HL-60/S4 treated with phorbol 12-myristate 13-acetate at 8.2 ng/mL for 4 days and 3 days (cell line): ENCODE measurements around the gene TMEM141.
"Not testable (repeated sequence)": the region's sequence is repeated elsewhere in the genome, so short reads cannot be mapped to it uniquely, and the experiment has no call there.

ENCODE experiments used
- in situ Hi-C: fragments of 300-500 bp; cut with MboI; formaldehyde crosslinking; loops from 2 replicates; pipeline ENCODE4 v1.15.0; 2022; ENCODE audit warnings: low sequenced_read_pairs

TMEM141 gene

GRCh38 chr9:136755302-136756133 lies 35.6 kb upstream of the TMEM141 start:
- in situ Hi-C loops: not testable (repeated sequence)

- in situ Hi-C loops: no loop called here
Measured at GRCh38 chr9:136756134-136756438, 35.1 kb upstream of the TMEM141 start.

- in situ Hi-C loops: no loop called here
Measured at GRCh38 chr9:136756836-136757235, 34.3 kb upstream of the TMEM141 start.

- in situ Hi-C loops: no loop called here
Measured at GRCh38 chr9:136757328-136757727, 33.8 kb upstream of the TMEM141 start.

GRCh38 chr9:136757751-136758140 lies 33.4 kb upstream of the TMEM141 start:
- in situ Hi-C loops: no loop called here

GRCh38 chr9:136759001-136759400 lies 32.1 kb upstream of the TMEM141 start:
- in situ Hi-C loops: no loop called here

- in situ Hi-C loops: no loop called here
Measured at GRCh38 chr9:136759436-136760325, 31.5 kb upstream of the TMEM141 start.

- in situ Hi-C loops: no loop called here
Measured at GRCh38 chr9:136760424-136760823, 30.7 kb upstream of the TMEM141 start.

- in situ Hi-C loops: not testable (repeated sequence)
Measured at GRCh38 chr9:136760834-136761544, 30.2 kb upstream of the TMEM141 start.

- in situ Hi-C loops: no loop called here
Measured at GRCh38 chr9:136761545-136761981, 29.6 kb upstream of the TMEM141 start.

GRCh38 chr9:136762221-136762691 lies 28.9 kb upstream of the TMEM141 start:
- in situ Hi-C loops: no loop called here

GRCh38 chr9:136762915-136763648 lies 28.1 kb upstream of the TMEM141 start:
- in situ Hi-C loops: no loop called here

- in situ Hi-C loops: no loop called here
Measured at GRCh38 chr9:136763649-136764035, 27.5 kb upstream of the TMEM141 start.

GRCh38 chr9:136764301-136764891 lies 26.7 kb upstream of the TMEM141 start, which contains the start of gene LCN15:
Gene LCN15, minus strand, starts transcription at chr9:136764518. Its CDS starts 30 bp downstream, at chr9:136764488.
- in situ Hi-C loops: no loop called here

GRCh38 chr9:136765041-136765440 lies 26.1 kb upstream of the TMEM141 start:
- in situ Hi-C loops: no loop called here

- in situ Hi-C loops: not testable (repeated sequence)
Measured at GRCh38 chr9:136765745-136766409, 25.3 kb upstream of the TMEM141 start.

GRCh38 chr9:136766410-136767120 lies 24.6 kb upstream of the TMEM141 start:
- in situ Hi-C loops: not testable (repeated sequence)

GRCh38 chr9:136769710-136770191 lies 21.4 kb upstream of the TMEM141 start:
- in situ Hi-C loops: no loop called here
